ENCODE results near the gene IMMP2L. TPM values are rescaled to one million over a fixed set of nuclear protein-coding genes. Genes with fewer than 3 reads are reported as not detected.

The IMMP2L gene
- total and polyA plus RNA-seq, 4 donors = 7.3 to 21.1 (median 12.4) TPM

- Histone ChIP-seq H3K9me3 (ENCODE audit: control insufficient read depth in 4 of 4, low read length in 3 of 4) (no peaks in the 10 kb centered on the region), H3K4me3 (ENCODE audit: low read depth in 1 of 3, low read length in 3 of 3) (no peak overlapping the region), H3K4me1 (ENCODE audit: control insufficient read depth in 4 of 4, insufficient read depth in 4 of 4, low read length in 3 of 4) (no peaks in the 10 kb centered on the region), H3K36me3 (ENCODE audit: control insufficient read depth in 4 of 4, insufficient read depth in 3 of 4, low read depth in 1 of 4, low read length in 3 of 4) (no peaks in the 10 kb centered on the region), H3K27me3 (ENCODE audit: control insufficient read depth in 4 of 4, insufficient read depth in 4 of 4, low read length in 3 of 4) (no peaks in the 10 kb centered on the region), H3K9ac (ENCODE audit: low read depth in 1 of 2, low read length in 2 of 2) (no peak overlapping the region), H3K27ac (ENCODE audit: low read depth in 1 of 2, low read length in 2 of 2) (no peak overlapping the region)
- 97% methylated on average over 2 of the region's 2 CpGs for WGBS
- no peak for DNase-seq (ENCODE audit: low spot score)
- no peak for TF ChIP-seq SP1 (IDR thresholded peaks at IDR 0.05)
- TF ChIP-seq TAF1 (conservative IDR thresholded peaks at IDR 0.05) = no peak
- no peak for TF ChIP-seq YY1 (IDR thresholded peaks at IDR 0.05)
- TF ChIP-seq REST (IDR thresholded peaks at IDR 0.05) = no peak
- TF ChIP-seq NR2F2 (IDR thresholded peaks at IDR 0.05) = no peak
- TF ChIP-seq, protein P1, sequence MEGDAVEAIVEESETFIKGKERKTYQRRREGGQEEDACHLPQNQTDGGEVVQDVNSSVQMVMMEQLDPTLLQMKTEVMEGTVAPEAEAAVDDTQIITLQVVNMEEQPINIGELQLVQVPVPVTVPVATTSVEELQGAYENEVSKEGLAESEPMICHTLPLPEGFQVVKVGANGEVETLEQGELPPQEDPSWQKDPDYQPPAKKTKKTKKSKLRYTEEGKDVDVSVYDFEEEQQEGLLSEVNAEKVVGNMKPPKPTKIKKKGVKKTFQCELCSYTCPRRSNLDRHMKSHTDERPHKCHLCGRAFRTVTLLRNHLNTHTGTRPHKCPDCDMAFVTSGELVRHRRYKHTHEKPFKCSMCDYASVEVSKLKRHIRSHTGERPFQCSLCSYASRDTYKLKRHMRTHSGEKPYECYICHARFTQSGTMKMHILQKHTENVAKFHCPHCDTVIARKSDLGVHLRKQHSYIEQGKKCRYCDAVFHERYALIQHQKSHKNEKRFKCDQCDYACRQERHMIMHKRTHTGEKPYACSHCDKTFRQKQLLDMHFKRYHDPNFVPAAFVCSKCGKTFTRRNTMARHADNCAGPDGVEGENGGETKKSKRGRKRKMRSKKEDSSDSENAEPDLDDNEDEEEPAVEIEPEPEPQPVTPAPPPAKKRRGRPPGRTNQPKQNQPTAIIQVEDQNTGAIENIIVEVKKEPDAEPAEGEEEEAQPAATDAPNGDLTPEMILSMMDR (IDR thresholded peaks at IDR 0.05; ENCODE audit: low read depth, low read length, missing input control) = no peak
- TF ChIP-seq, protein P2, sequence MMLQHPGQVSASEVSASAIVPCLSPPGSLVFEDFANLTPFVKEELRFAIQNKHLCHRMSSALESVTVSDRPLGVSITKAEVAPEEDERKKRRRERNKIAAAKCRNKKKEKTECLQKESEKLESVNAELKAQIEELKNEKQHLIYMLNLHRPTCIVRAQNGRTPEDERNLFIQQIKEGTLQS (IDR thresholded peaks at IDR 0.05) = no peak
- no peak for TF ChIP-seq MAX (IDR thresholded peaks at IDR 0.05)
- no peak for TF ChIP-seq FOXA2 (IDR thresholded peaks at IDR 0.05)
- no peak for TF ChIP-seq RAD21 (IDR thresholded peaks at IDR 0.05)
- no peak for TF ChIP-seq ZBTB33 (IDR thresholded peaks at IDR 0.05)
- no peak for TF ChIP-seq FOXA1 (IDR thresholded peaks at IDR 0.05)
Observed at GRCh38 chr7:110760341-110760740, 802.0 kb downstream of the IMMP2L start.

DNA sequence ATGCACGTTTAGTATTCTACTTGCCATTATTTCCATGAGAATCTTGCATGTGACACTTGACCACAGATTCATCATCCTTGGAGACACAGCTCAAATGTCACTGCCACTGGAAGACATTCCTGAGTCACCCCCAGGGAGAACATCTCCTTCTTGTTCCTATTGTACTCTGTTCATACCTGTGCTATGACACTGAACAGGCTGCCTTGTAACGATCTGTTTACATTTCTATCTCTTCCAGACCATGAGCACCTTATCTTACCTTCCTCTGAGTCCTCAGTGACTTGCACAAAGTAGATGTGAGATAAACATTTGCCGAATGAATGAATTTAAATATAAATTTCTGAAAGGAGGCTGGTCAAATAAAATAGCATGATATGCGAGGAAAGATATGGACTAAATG, 803.2 kb downstream of the IMMP2L start:
- Histone ChIP-seq H3K4me3 (ENCODE audit: low read depth in 1 of 3, low read length in 3 of 3) (no peak overlapping the region), H3K9me3 (ENCODE audit: control insufficient read depth in 4 of 4, low read length in 3 of 4) (no peaks in the 10 kb centered on the region), H3K36me3 (ENCODE audit: control insufficient read depth in 4 of 4, insufficient read depth in 3 of 4, low read depth in 1 of 4, low read length in 3 of 4) (no peaks in the 10 kb centered on the region), H3K27me3 (ENCODE audit: control insufficient read depth in 4 of 4, insufficient read depth in 4 of 4, low read length in 3 of 4) (no peaks in the 10 kb centered on the region), H3K27ac (ENCODE audit: low read depth in 1 of 2, low read length in 2 of 2) (no peak overlapping the region), H3K4me1 (ENCODE audit: control insufficient read depth in 4 of 4, insufficient read depth in 4 of 4, low read length in 3 of 4) (no peaks in the 10 kb centered on the region), H3K9ac (ENCODE audit: low read depth in 1 of 2, low read length in 2 of 2) (no peak overlapping the region)
- no peak for DNase-seq (ENCODE audit: low spot score)
- WGBS = 86% methylated on average over 4 of the region's 4 CpGs
- TF ChIP-seq EGR1 (IDR thresholded peaks at IDR 0.05; ENCODE audit: low read depth in 2 of 2) (no peak), MAX (IDR thresholded peaks at IDR 0.05) (no peak), RAD21 (IDR thresholded peaks at IDR 0.05) (no peak), TAF1 (conservative IDR thresholded peaks at IDR 0.05) (no peak), HNF4A (conservative IDR thresholded peaks at IDR 0.05) (no peak), GABPA (IDR thresholded peaks at IDR 0.05 in 1 of 2, conservative IDR thresholded peaks at IDR 0.05 in 1 of 2) (no peak), ZBTB33 (IDR thresholded peaks at IDR 0.05) (no peak), YY1 (IDR thresholded peaks at IDR 0.05) (no peak), FOXA1 (IDR thresholded peaks at IDR 0.05) (no peak), FOXA2 (IDR thresholded peaks at IDR 0.05) (no peak), SP1 (IDR thresholded peaks at IDR 0.05) (no peak), REST (IDR thresholded peaks at IDR 0.05) (no peak), HNF4G (IDR thresholded peaks at IDR 0.05) (no peak)
- TF ChIP-seq, protein P2 (IDR thresholded peaks at IDR 0.05) = no peak

Data from liver (tissue), 9 donors.